ENCODE data around the gene ARAP1.

GRCh38 chr11:72736452-72737069 is 15.6 kb downstream of the ARAP1 start:
- no peak for TF ChIP-seq POLR2AphosphoS5 (IDR thresholded peaks at IDR 0.05; ENCODE audit: low read depth, low read length)
- TF ChIP-seq POLR2A (IDR thresholded peaks at IDR 0.05; ENCODE audit: low read depth, low read length), result no peak
- no peak for TF ChIP-seq TAF1 (IDR thresholded peaks at IDR 0.05; ENCODE audit: borderline replicate concordance, low read depth, low read length)

All from GM12892 (cell line).